Stimulated activated CD4-positive, alpha-beta T cell treated with anti-CD3 and anti-CD28 coated beads, Interleukin-12 subunit alpha, Interleukin-12 subunit beta, amount 100 ng/mL, for 48 hours (primary cell): ENCODE data around the gene ENKUR.

Experiments used
- DNase-seq, 3 donors: peaks; one replicate each; pipeline ENCODE4 v3.0.0-alpha.2; 2020; ENCODE audit warnings: low read depth in 2 of 3, low spot score in 1 of 3

The ENKUR gene

GRCh38 chr10:25015828-25016375, at the start of gene ENKUR:
ENKUR (minus strand) TSS chr10:25016158; CDS start chr10:25015936, 222 bp downstream.
- peak; percentile 83 to 90 (median 90) for DNase-seq

- DNase-seq: no peak
Observed at GRCh38 chr10:25064401-25064800, 48.4 kb upstream of the ENKUR start.

GRCh38 chr10:25063644-25064043, 47.7 kb upstream of the ENKUR start:
- no peak for DNase-seq

- DNase-seq: no peak
Observed at GRCh38 chr10:25063157-25063556, 47.2 kb upstream of the ENKUR start.

GRCh38 chr10:25061711-25062449, 45.9 kb upstream of the ENKUR start:
- DNase-seq: no peak

- no peak for DNase-seq
Observed at GRCh38 chr10:25061125-25061524, 45.2 kb upstream of the ENKUR start.

- no peak for DNase-seq
Observed at GRCh38 chr10:25059990-25060389, 44.0 kb upstream of the ENKUR start.

- DNase-seq: no peak
Observed at GRCh38 chr10:25057886-25058285, 41.9 kb upstream of the ENKUR start.

GRCh38 chr10:25056726-25057125, 40.8 kb upstream of the ENKUR start:
- no peak for DNase-seq

GRCh38 chr10:25052012-25052411, 36.1 kb upstream of the ENKUR start:
- DNase-seq: no peak

- DNase-seq: no peak
Observed at GRCh38 chr10:25050402-25050801, 34.4 kb upstream of the ENKUR start.

GRCh38 chr10:25049966-25050365, 34.0 kb upstream of the ENKUR start:
- no peak for DNase-seq

GRCh38 chr10:25048450-25048849, 32.5 kb upstream of the ENKUR start:
- DNase-seq: no peak

- DNase-seq: no peak
Observed at GRCh38 chr10:25047591-25048301, 31.8 kb upstream of the ENKUR start.

GRCh38 chr10:25047088-25047487, 31.1 kb upstream of the ENKUR start:
- DNase-seq: no peak

- DNase-seq: no peak
Observed at GRCh38 chr10:25046641-25047040, 30.7 kb upstream of the ENKUR start.

GRCh38 chr10:25039531-25039930, 23.6 kb upstream of the ENKUR start:
- DNase-seq: no peak

- no peak for DNase-seq
Observed at GRCh38 chr10:25038325-25038724, 22.4 kb upstream of the ENKUR start.

- no peak for DNase-seq
Observed at GRCh38 chr10:25036381-25036780, 20.4 kb upstream of the ENKUR start.

GRCh38 chr10:25029519-25029918, 13.6 kb upstream of the ENKUR start:
- no peak for DNase-seq

- DNase-seq: no peak
Observed at GRCh38 chr10:25028711-25029110, 12.8 kb upstream of the ENKUR start.

GRCh38 chr10:25026463-25026862, 10.5 kb upstream of the ENKUR start:
- DNase-seq: no peak
